ENCODE results near the gene PHYH.
A peak's percentile ranks its signal among the peaks of the same experiment; 100 is the strongest.
"Not testable (repeated sequence)": the region's sequence is repeated elsewhere in the genome, so short reads cannot be mapped to it uniquely, and the experiment has no call there.

Gene PHYH

DNA sequence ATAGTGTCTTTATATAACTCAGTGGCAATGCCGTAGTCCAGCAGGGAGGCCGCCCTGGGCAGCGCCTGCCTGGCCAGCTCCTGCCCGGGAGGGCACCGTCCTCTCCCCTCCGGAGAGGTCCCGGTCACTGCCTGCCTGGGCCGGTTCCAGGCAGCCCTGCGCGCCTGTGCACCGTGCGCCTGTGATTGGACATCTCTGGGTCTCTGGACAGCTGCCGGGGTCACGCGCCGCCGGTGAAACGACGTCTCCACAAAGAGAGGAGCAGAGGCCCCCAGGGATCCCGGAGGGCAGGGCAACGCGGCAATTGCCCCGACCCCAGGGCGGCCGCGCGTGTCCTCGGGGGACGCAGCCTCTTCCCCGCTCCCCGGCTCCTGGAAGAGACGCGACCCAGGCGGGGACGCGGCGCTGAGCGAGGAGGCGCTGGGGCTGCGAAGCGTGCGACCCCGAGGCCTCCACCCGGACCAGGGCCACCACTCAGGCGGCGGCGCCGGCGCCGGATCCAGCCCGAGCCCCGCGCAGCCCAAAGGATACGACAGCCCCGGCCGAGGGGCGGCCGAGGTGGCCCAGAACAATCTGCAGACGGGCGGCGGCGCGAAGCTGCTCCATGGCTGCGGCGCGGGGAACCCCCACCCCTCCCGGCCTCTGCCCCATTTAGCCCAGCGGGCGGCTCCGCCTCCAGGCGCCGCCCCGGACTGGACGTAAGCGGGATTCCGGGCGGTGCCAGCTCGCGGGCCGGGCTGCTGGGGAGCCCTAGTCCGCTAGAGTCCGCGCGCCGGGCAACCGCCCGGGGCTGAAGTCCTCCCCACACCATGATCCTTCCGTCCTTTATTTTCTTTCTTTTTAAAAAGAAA, at the start of gene PHYH:
Gene PHYH, minus strand, starts transcription at position 628 of the 851 bp plus-strand sequence. Its CDS starts 22 bp downstream, at position 606.
- peak; percentile 45 to 60 (median 50) for DNase-seq (ENCODE audit: low read depth in 3 of 3, low spot score in 1 of 3)

GRCh38 chr10:13348216-13349017, 48.6 kb upstream of the PHYH start, which contains the start of gene SEPHS1:
TSS of gene SEPHS1 (minus strand) at chr10:13348293. CDS start at chr10:13344950, 3,343 bp downstream.
- peak; percentile 32 to 70 (median 59) for DNase-seq (ENCODE audit: low read depth in 3 of 3, low spot score in 1 of 3)

- DNase-seq (ENCODE audit: low read depth in 3 of 3, low spot score in 1 of 3): peak in 2 of 3 donors; percentile 44 to 70
Observed at GRCh38 chr10:13347500-13348156, 47.8 kb upstream of the PHYH start.

DNA sequence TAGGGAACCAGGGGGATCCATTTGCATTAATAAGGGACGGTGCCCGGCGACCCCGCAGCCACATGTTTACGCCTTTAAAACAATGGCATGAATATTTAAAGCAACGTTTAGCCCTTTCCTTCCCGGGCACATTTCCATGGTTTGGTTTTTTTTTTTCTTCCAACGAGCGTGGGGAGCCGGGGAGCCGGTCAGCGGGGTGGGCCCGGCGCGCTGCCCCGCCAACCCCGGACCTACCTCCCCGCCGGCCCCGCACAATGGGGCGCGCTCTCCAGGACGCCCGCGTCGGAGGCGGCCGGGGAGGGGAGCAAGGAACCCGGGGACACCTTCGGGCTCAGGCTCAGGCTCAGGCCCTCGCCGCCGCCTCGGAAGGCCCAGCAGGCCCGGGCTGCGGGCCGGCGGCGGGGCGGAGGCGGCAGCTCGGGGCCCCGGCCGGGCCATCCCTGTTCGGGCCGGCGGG, 47.2 kb upstream of the PHYH start:
- no peak for DNase-seq (ENCODE audit: low read depth in 3 of 3, low spot score in 1 of 3)

DNA sequence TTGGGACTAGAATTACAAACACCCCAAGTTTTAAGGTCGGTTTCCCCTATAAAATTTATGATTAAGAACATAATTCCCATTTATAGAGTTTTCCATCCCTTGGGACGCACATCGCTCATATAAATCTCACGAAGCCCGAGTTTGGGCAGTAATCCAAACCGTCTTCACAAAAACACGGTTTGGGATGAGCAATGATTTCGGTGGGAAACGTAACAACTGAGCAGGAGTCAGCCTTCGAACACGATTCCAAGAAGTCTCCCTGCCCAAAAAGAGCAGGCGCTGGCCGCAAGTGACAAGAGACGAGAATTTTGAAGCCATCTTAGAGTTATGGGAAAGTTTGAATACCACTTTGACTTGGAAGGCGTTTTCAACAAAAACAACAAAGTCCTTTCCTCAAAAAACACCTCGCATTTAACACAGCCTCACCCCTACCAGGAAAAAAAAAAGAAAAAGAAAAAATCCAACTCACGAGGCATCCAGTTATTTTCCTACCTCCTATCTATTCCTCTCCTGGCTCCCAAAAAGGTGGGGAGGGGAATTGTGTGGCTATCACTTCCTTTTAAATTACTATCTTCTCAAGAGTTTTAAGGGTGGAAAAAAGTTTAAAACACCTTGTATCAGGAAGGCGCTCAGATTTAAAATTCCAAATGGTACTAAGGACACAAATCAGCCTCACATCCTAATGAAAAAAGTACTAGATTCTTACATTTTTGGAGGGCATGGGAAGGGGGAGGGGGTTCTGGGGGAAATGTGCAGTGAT, 46.6 kb upstream of the PHYH start:
- no peak for DNase-seq (ENCODE audit: low read depth in 3 of 3, low spot score in 1 of 3)

GRCh38 chr10:13340626-13341376, 40.9 kb upstream of the PHYH start:
- no peak for DNase-seq (ENCODE audit: low read depth in 3 of 3, low spot score in 1 of 3)

GRCh38 chr10:13340068-13340467, 40.2 kb upstream of the PHYH start:
- DNase-seq (ENCODE audit: low read depth in 3 of 3, low spot score in 1 of 3): no peak

GRCh38 chr10:13338390-13339110, 38.7 kb upstream of the PHYH start:
- no peak for DNase-seq (ENCODE audit: low read depth in 3 of 3, low spot score in 1 of 3)

DNA sequence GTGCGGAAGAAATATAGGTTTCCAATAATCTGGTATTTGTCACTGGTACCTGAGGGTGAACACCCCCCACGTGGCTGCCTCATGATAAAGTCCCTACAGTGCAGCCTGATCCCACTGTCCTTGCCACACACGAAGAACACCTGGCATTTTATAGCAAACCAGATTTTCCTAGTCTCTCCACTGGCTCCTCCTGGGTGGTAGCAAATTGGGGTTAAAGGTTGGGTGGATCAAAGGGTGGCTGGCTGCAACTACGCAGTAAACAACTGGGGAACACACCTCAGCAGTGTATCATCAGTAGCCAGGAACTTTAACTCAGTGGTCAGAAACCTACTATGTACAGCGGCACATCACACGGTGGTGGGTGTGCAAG, 37.9 kb upstream of the PHYH start:
- DNase-seq (ENCODE audit: low read depth in 3 of 3, low spot score in 1 of 3): no peak

DNA sequence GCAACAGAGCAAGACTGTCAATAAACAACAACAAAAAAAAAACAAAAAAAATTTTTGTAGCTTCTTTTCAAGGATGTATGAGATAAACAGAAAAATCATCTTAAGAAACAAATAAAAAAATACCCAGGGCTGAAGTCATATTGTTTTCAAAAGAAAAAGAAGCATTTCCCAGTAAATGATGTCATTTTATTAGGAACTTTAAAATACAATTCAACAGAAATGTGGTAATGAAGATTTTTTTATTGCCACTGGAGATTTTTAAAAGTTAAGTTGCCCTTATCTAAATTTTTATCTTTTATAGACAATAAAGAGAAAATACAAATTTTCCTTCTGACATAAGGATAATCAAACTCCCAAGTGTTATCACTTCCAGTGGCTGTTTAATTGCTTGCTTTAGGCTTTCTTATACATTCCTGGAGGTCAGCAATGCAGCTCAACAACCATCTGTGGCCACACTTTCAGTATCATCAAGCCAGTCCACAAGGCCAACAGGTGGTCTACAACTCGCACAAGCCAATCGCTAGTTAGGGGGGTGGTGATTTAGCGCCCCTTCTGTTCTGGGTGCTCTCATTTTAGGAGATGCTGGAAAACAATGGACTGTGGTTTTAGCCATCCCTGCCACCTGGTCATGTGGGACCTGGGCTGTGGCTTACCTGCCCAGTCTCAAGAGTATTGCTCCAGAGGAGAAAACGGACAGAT, 37.4 kb upstream of the PHYH start:
- DNase-seq (ENCODE audit: low read depth in 3 of 3, low spot score in 1 of 3): no peak

- no peak for DNase-seq (ENCODE audit: low read depth in 3 of 3, low spot score in 1 of 3)
Observed at GRCh38 chr10:13335881-13336280, 36.0 kb upstream of the PHYH start.

- no peak for DNase-seq (ENCODE audit: low read depth in 3 of 3, low spot score in 1 of 3)
Observed at GRCh38 chr10:13334556-13334955, 34.7 kb upstream of the PHYH start.

DNA sequence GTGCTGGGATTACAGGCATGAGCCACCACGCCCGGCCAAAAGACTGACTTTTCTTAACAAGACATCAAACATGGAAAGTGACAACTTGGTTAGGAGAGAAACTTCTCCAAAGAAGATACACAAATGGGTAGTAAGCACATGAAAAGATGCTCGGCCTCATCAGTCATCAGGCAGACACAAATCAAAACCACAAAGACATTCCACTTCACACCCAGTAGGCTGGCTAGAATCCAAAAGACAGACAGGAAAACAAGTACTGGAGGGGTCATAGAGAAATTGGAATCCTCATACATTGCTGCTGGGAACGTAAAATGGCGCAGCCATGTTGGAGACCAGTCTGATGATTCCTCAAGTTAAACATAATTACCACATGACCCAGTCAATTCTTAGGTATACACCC, 31.8 kb upstream of the PHYH start:
- no peak for DNase-seq (ENCODE audit: low read depth in 3 of 3, low spot score in 1 of 3)

DNA sequence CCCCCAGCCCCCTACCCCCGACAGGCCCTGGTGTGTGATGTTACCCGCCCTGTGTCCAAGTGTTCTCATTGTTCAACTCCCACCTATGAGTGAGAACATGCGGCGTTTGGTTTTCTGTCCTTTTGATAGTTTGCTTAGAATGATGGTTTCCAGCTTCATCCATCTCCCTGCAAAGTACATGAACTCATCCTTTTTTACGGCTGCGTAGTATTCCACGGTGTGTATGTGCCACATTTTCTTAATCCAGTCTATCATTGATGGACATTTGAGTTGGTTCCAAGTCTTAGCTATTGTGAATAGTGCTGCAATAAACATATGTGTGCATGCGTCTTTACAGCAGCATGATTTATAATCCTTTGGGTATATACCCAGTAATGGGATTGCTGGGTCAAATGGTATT, 31.1 kb upstream of the PHYH start:
- DNase-seq (ENCODE audit: low read depth in 3 of 3, low spot score in 1 of 3): not testable (repeated sequence)

- no peak for DNase-seq (ENCODE audit: low read depth in 3 of 3, low spot score in 1 of 3)
Observed at GRCh38 chr10:13329565-13329964, 29.7 kb upstream of the PHYH start.

DNA sequence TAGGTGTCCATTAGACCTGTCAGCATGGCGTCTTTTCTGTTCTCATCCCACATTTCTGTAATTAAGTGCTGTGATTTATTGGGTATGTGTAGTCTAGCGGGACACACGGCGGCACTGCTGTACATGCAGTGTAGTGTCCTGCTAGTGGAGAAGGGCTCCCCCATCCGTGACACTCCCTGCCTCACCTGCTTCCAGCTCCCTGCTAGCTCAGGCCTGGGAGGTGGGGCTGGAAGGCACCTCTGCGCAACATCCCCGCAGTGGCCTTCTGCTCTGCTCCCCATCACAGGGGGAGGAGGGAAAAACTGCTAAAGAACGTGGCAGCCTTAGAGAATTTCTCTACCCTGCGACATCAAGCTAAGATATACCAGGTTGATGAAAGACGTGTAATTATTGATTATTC, 28.7 kb upstream of the PHYH start:
- DNase-seq (ENCODE audit: low read depth in 3 of 3, low spot score in 1 of 3): no peak

- no peak for DNase-seq (ENCODE audit: low read depth in 3 of 3, low spot score in 1 of 3)
Observed at GRCh38 chr10:13328126-13328525, 28.3 kb upstream of the PHYH start.

DNA sequence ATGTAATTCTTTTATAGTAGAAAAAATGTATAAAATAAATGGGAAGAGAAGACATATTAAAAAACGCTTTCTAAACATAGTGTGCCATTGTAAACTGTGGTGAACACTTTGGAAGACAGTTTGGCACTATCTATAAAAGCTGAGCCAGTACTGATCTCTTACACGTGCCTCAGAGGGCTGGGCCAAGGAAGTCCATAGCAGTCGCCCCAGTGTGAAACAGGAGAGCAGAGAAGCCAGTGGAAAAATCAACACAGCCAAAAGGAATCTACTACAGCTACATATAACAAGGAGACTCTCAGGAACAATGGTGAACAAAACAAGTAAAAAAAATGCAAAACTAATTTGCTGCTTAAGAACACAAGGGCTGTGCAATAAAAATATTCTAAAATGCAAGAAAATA, 27.7 kb upstream of the PHYH start:
- DNase-seq (ENCODE audit: low read depth in 3 of 3, low spot score in 1 of 3): no peak

- DNase-seq (ENCODE audit: low read depth in 3 of 3, low spot score in 1 of 3): no peak
Observed at GRCh38 chr10:13322615-13323148, 22.8 kb upstream of the PHYH start.
